Glutamatergic neuron (in vitro differentiated cells): ENCODE results near the gene TNS1. TPM values are rescaled to one million over a fixed set of nuclear protein-coding genes. Genes with fewer than 3 reads are reported as not detected.

ENCODE experiments used
- DNase-seq: peaks from one replicate; pipeline ENCODE4 v3.0.0; 2022
- H3K27ac Mint-ChIP-seq: one replicate; pipeline ENCODE4 v1.8.0; 2020; ENCODE audit warnings: mild to moderate bottlenecking, mixed read lengths, inconsistent platforms; ENCODE audit not compliant: unreplicated experiment
- H3K27me3 Mint-ChIP-seq: one replicate; pipeline ENCODE4 v1.8.0; 2020; ENCODE audit warnings: mild to moderate bottlenecking, moderate library complexity, mixed read lengths, inconsistent platforms; ENCODE audit not compliant: unreplicated experiment
- H3K36me3 Mint-ChIP-seq: one replicate; pipeline ENCODE4 v1.8.0; 2020; ENCODE audit warnings: mild to moderate bottlenecking, mixed read lengths, inconsistent platforms; ENCODE audit not compliant: unreplicated experiment
- H3K4me1 Mint-ChIP-seq: one replicate; pipeline ENCODE4 v1.8.0; 2020; ENCODE audit warnings: mild to moderate bottlenecking, low read depth, mixed read lengths, inconsistent platforms; ENCODE audit not compliant: unreplicated experiment
- H3K4me3 Mint-ChIP-seq: one replicate; pipeline ENCODE4 v1.8.0; 2020; ENCODE audit warnings: mild to moderate bottlenecking, mixed read lengths, inconsistent platforms; ENCODE audit not compliant: unreplicated experiment
- H3K9me3 Mint-ChIP-seq: one replicate; pipeline ENCODE4 v1.8.0; 2020; ENCODE audit warnings: mild to moderate bottlenecking, moderate library complexity, mixed read lengths, inconsistent platforms; ENCODE audit not compliant: unreplicated experiment
- total RNA-seq: library from RNA; stranded (reverse); fragmentation: NEBNext Ultra II Directional; extraction: Animal tissue kit (Norgen Biotek cat#: 25700); gene quantifications from one replicate; pipeline ENCODE4 v1.2.1, GENCODE V29; 2021; ENCODE audit not compliant: unreplicated experiment
- TF ChIP-seq, protein P1 (sequence below): fragments of 200-600 bp; sonication (generic); IDR thresholded peaks from one replicate; pipeline ENCODE4 v1.5.0; 2021; ENCODE audit not compliant: partially characterized antibody, unreplicated experiment

The TNS1 gene
- total RNA-seq, 1 donor from 2014 or later: 3.2 TPM

DNA sequence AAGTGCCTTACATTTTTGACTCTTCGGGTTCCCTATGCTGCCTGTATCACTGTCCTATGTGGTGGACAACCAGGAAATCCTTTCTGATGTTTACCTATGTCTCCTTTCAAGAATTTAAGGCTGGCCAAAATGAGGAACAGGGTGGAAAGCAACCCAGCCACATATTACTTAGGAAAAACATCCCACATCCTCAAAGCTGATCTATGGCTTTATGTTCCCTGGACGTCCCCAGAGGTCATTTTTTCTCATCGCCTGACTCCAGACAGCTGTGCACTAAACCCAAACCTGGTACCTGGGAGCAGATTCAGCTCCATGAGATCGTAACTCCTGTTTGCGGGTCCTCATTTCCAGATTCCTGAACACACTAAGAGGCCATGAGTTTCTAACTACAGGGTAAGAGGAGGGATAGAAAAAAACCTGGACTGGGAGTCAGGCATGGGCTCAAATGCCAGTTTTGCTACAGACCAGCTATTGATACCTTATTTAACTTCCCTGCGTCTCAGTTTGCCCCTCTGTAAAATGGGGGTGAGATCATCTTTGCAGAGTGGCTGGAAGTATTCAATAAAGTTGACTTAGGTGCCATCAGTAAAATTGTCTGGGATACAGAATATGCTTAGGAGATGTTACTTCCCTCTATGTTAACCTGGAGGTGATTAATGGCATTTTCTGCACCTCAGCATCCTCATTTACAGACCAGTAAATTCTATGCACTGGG, 70.8 kb downstream of the TNS1 start:
- no peak overlapping the region for H3K27ac Mint-ChIP-seq
- TF ChIP-seq, protein P1, sequence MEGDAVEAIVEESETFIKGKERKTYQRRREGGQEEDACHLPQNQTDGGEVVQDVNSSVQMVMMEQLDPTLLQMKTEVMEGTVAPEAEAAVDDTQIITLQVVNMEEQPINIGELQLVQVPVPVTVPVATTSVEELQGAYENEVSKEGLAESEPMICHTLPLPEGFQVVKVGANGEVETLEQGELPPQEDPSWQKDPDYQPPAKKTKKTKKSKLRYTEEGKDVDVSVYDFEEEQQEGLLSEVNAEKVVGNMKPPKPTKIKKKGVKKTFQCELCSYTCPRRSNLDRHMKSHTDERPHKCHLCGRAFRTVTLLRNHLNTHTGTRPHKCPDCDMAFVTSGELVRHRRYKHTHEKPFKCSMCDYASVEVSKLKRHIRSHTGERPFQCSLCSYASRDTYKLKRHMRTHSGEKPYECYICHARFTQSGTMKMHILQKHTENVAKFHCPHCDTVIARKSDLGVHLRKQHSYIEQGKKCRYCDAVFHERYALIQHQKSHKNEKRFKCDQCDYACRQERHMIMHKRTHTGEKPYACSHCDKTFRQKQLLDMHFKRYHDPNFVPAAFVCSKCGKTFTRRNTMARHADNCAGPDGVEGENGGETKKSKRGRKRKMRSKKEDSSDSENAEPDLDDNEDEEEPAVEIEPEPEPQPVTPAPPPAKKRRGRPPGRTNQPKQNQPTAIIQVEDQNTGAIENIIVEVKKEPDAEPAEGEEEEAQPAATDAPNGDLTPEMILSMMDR: no peak
- H3K4me1 Mint-ChIP-seq: peaks cover 33% of the 10 kb centered on the region
- H3K36me3 Mint-ChIP-seq: peaks cover 4% of the 10 kb centered on the region
- no peak overlapping the region for H3K4me3 Mint-ChIP-seq
- peaks cover 23% of the 10 kb centered on the region for H3K27me3 Mint-ChIP-seq
- no peak for DNase-seq
- H3K9me3 Mint-ChIP-seq: peaks cover 3% of the 10 kb centered on the region

DNA sequence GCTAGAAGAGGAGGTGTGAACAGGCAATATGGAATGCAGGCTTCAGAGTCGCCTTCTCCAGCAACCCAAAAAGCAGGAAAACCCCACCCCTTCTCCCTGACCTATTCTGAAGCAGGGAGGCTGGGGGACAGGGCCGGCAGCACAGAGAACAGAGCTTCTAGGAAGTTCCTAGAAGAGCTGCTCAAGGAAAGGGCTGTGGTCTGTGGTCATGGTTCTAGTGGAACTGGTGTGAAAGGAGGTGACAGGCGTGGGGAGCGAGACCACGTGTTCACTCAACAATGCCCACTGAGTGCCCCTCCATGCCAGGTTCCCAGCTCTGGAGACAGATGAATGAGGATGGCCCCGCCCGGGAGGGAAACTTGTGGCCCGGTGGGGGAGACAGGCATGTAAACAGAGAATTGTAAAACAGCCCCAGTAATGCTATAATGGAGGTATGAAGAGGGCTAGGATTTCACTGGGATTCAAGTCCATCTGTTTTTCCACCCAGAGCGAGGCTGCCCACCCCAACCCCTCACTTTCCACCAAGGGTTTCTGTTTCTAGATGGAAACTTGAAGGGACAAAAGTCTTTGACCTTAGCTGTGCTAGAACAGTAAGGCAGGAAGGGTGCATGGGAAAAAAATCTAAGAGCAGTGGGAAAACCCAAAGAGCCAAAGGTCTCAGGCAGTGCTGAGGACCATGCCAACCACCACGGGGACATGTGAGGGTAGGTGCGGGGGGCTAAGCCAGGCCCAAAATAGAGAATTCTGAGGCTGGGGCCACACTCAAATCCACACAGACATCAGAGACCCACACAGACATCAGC, 71.8 kb downstream of the TNS1 start:
- no peak for DNase-seq
- H3K9me3 Mint-ChIP-seq: peaks cover 2% of the 10 kb centered on the region
- H3K27ac Mint-ChIP-seq: no peak overlapping the region
- peaks cover 33% of the 10 kb centered on the region for H3K4me1 Mint-ChIP-seq
- H3K4me3 Mint-ChIP-seq: no peak overlapping the region
- H3K27me3 Mint-ChIP-seq: peaks cover 23% of the 10 kb centered on the region
- peaks cover 4% of the 10 kb centered on the region for H3K36me3 Mint-ChIP-seq
- TF ChIP-seq, protein P1: no peak

DNA sequence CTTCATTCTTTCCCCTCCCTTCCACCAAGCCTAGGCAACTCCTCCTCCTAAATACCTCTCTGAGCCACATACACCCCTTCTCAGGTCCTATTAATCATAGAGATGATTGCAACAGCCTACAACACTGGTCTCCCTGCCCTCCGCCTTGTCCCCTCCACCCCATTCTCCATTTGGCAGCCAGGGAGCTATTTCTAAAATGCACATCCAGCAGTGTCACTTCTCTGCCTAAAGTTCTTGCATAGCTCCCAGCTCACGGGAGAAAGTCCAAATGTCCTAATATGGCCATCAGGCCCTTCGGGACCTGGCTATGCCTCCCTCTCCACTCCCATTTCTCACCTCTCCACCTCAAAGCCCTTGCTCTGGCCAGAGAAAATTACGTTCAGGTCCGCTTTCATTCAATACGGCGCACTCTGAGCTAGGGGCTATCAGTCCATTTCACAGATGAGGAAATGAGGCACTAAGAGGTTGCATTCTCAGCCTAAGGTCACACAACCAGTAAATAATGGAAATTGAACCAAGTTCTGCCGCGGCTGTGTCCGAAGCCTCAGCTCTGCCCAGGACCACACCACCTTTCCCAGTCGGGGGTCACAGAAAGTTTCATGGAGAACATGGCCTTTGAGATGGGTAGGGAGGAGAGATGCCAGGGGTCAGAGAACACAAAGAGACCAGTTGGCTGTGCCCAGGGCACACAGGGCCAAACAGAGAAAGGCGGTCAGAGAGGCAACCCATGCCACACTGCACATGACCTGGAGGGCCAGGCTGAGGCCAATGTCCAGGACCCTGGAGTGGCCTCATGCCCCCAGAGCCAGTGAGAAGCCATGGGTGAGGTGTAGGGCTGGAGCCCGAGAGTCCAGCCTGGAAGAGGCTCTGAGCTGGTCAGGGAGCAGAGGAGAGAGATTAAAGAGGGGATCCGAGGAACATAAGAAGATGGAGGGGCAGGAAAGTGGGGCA, 72.8 kb downstream of the TNS1 start:
- DNase-seq: no peak
- TF ChIP-seq, protein P1: no peak
- Mint-ChIP-seq H3K4me1 (peaks cover 33% of the 10 kb centered on the region), H3K36me3 (peaks cover 4% of the 10 kb centered on the region), H3K4me3 (no peak overlapping the region), H3K27ac (no peak overlapping the region), H3K27me3 (peaks cover 19% of the 10 kb centered on the region), H3K9me3 (peaks cover 2% of the 10 kb centered on the region)

DNA sequence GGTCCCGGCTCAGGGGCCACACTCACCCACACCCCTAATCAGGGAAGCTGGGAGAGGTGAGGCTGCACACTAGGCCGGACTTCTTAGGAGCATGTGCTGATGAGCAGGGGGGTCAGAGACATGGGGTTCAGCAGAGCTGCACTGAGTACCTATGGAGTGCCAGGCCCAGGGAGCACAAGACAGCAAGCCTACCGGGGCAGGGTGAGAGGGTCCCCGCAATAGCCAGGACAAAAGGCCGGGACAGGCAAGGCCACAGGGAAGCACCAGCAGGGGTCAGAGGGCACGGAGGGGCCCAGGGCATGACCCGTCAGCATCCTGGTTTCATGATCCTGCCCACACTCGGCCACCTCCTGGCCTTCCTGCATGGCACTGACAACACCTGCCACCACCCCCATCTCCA, 73.5 kb downstream of the TNS1 start:
- DNase-seq: no peak
- Mint-ChIP-seq H3K4me3 (no peak overlapping the region), H3K27me3 (peaks cover 19% of the 10 kb centered on the region), H3K4me1 (peaks cover 25% of the 10 kb centered on the region), H3K36me3 (peaks cover 4% of the 10 kb centered on the region), H3K27ac (no peak overlapping the region), H3K9me3 (peaks cover 2% of the 10 kb centered on the region)
- TF ChIP-seq, protein P1: no peak
